Heart left ventricle (tissue), 13 donors: Measurements from ENCODE around the gene KRT7.

Experiments used
- CTCF ChIP-seq, 12 donors: fragments of 200-600 bp; sonication (generic) in 4 of 12; IDR thresholded peaks; one replicate each; pipeline versions ENCODE4 v1.5.0 to v1.8.0; 2018 to 2022; ENCODE audit warnings: antibody characterized with exemption in 12 of 12, mild to moderate bottlenecking in 5 of 12
- POLR2A ChIP-seq, 2 donors: fragments of 450-650 bp; IDR thresholded peaks; one replicate each; pipeline ENCODE4 v1.6.1; 2017; ENCODE audit warnings: antibody characterized with exemption in 2 of 2, mild to moderate bottlenecking in 2 of 2, moderate library complexity in 2 of 2
- donor health status: ischemic (EF 13 %, LVEDD 7.1; RV severe dilation, severe dysfunction).
- donor health status: DM: no; HTN: yes; CAD: no.
- donor health status: DM: no; HTN: no; CAD: no.
- donor health status: ischemic (EF 25% LVEDD 6.9; RV normal size, moderate dysfunction).
- donor health status: ischemic (EF 25% LVEDD 5.7; RV mildly dilated, moderate dysfunction).
- donor health status: ischemic (EF 35%, LVEDD 5.7; RV mildly dilated, moderate dysfunction).
- donor health status: nonischemic (EF 11% LVEDD 7.7; RV severe dilation, severe dysfunction).
- donor health status: DM: yes; HTN: yes; CAD: no.
- donor health status: PGD.
- donor health status: ischemic (EF 29% LVEDD 5.4; RV normal size, mild dysfunction).
- donor health status: nonischemic (EF 23%, LVEDD 6.1; RV moderate dilation, normal function).

- TF ChIP-seq CTCF (IDR thresholded peaks at IDR 0.05) (no peak), POLR2A (IDR thresholded peaks at IDR 0.05) (no peak)
Observed at GRCh38 chr12:52247622-52248540, 14.8 kb downstream of the KRT7 start.
